Measurements from ENCODE around the gene SKAP1. TPM values are rescaled to one million over a fixed set of nuclear protein-coding genes. Genes with fewer than 3 reads are reported as not detected.

The SKAP1 gene
- total and polyA plus RNA-seq, 2 donors (not counting 1 experiment from before 2014, with no cell fraction given), result not detected

DNA sequence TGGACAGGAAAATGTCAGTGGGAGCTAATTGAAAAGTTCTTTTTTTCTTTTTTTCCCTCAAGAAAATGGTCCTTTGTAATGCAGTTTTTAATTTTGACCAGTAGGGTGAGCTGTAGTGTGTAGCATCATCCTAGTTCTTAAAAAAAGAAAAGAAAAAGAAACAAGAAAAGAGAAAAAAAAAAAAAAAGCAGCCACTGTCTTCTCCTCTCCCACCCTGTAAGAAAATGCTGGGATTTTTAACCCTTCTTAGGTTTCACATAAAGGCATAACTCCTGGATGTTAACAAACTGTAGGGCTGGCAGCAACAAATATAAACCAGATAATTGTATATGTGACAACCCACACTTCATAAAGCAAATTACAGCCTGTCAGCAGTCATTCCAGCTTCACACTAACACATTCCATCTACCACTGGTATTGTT lies 78.1 kb downstream of the SKAP1 start:
- no peaks in the 10 kb centered on the region for H3K9me3 ChIP-seq (ENCODE audit: control insufficient read depth, insufficient read depth, low read depth, low read length)
- no peak overlapping the region for H3K4me2 ChIP-seq (ENCODE audit: extremely low read depth, insufficient read depth, low read length)
- H3K4me3 ChIP-seq (replicated peaks in 1 of 4; ENCODE audit: control extremely low read depth in 1 of 4, insufficient read depth in 1 of 4, low read depth in 3 of 4, low read length in 4 of 4), result no peak overlapping the region
- TF ChIP-seq, protein P1, sequence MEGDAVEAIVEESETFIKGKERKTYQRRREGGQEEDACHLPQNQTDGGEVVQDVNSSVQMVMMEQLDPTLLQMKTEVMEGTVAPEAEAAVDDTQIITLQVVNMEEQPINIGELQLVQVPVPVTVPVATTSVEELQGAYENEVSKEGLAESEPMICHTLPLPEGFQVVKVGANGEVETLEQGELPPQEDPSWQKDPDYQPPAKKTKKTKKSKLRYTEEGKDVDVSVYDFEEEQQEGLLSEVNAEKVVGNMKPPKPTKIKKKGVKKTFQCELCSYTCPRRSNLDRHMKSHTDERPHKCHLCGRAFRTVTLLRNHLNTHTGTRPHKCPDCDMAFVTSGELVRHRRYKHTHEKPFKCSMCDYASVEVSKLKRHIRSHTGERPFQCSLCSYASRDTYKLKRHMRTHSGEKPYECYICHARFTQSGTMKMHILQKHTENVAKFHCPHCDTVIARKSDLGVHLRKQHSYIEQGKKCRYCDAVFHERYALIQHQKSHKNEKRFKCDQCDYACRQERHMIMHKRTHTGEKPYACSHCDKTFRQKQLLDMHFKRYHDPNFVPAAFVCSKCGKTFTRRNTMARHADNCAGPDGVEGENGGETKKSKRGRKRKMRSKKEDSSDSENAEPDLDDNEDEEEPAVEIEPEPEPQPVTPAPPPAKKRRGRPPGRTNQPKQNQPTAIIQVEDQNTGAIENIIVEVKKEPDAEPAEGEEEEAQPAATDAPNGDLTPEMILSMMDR (conservative IDR thresholded peaks at IDR 0.05 in 1 of 2, IDR thresholded peaks at IDR 0.05 in 1 of 2; ENCODE audit: low read depth in 1 of 2, low read length in 2 of 2), result peak; percentile 44 to 53
- TF ChIP-seq EZH2 (IDR thresholded peaks at IDR 0.05; ENCODE audit: low read length, missing control alignments), result no peak
- no peak overlapping the region for H3K9ac ChIP-seq (ENCODE audit: insufficient read depth, low read length)
- H3K4me1 ChIP-seq (ENCODE audit: control insufficient read depth, extremely low read depth, insufficient read depth, low read length), result no peaks in the 10 kb centered on the region
- no peak overlapping the region for H3K27ac ChIP-seq (ENCODE audit: insufficient read depth, low read length)
- no peaks in the 10 kb centered on the region for H3K36me3 ChIP-seq (ENCODE audit: control insufficient read depth, insufficient read depth, low read length)
- H3K79me2 ChIP-seq (ENCODE audit: control insufficient read depth, insufficient read depth, low read length), result no peaks in the 10 kb centered on the region
- H3K27me3 ChIP-seq (ENCODE audit: control insufficient read depth, insufficient read depth, low read length), result no peaks in the 10 kb centered on the region
- peak; percentile 43 to 77 for DNase-seq (ENCODE audit: low read depth in 2 of 2)
- no peaks in the 10 kb centered on the region for H4K20me1 ChIP-seq (ENCODE audit: control insufficient read depth, extremely low read depth, insufficient read depth, low read length)
- H2AFZ ChIP-seq (ENCODE audit: low read length), result no peak overlapping the region

DNA sequence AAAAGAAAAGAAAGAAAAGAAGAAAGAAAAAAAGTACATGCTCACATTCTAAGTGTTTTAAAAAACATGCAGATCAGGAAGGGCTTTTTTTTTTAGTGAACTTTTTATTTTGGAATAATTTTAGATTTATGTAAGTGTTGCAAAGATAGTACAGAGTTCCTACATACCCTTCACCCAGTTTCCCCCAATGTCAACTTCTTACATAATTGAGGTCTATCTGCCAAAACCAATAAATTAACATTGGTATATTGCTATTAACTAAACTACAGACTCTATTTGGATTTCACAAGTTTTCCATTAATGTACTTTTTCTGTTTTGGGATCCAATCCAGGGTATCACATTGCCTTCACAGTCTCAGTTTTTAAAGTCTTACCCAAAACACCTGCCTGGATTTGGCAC lies 81.7 kb downstream of the SKAP1 start:
- Histone ChIP-seq H3K27ac (ENCODE audit: insufficient read depth, low read length) (no peak overlapping the region), H3K4me1 (ENCODE audit: control insufficient read depth, extremely low read depth, insufficient read depth, low read length) (no peaks in the 10 kb centered on the region), H3K4me3 (replicated peaks in 1 of 4; ENCODE audit: control extremely low read depth in 1 of 4, insufficient read depth in 1 of 4, low read depth in 3 of 4, low read length in 4 of 4) (no peak overlapping the region), H3K27me3 (ENCODE audit: control insufficient read depth, insufficient read depth, low read length) (no peaks in the 10 kb centered on the region), H3K9me3 (ENCODE audit: control insufficient read depth, insufficient read depth, low read depth, low read length) (no peaks in the 10 kb centered on the region), H3K9ac (ENCODE audit: insufficient read depth, low read length) (no peak overlapping the region), H3K4me2 (ENCODE audit: extremely low read depth, insufficient read depth, low read length) (no peak overlapping the region), H4K20me1 (ENCODE audit: control insufficient read depth, extremely low read depth, insufficient read depth, low read length) (no peaks in the 10 kb centered on the region), H3K36me3 (ENCODE audit: control insufficient read depth, insufficient read depth, low read length) (no peaks in the 10 kb centered on the region), H2AFZ (ENCODE audit: low read length) (no peak overlapping the region), H3K79me2 (ENCODE audit: control insufficient read depth, insufficient read depth, low read length) (no peaks in the 10 kb centered on the region)
- DNase-seq (ENCODE audit: low read depth in 2 of 2), result no peak
- TF ChIP-seq EZH2 (IDR thresholded peaks at IDR 0.05; ENCODE audit: low read length, missing control alignments), result no peak
- TF ChIP-seq, protein P1 (conservative IDR thresholded peaks at IDR 0.05 in 1 of 2, IDR thresholded peaks at IDR 0.05 in 1 of 2; ENCODE audit: low read depth in 1 of 2, low read length in 2 of 2), result no peak

DNA sequence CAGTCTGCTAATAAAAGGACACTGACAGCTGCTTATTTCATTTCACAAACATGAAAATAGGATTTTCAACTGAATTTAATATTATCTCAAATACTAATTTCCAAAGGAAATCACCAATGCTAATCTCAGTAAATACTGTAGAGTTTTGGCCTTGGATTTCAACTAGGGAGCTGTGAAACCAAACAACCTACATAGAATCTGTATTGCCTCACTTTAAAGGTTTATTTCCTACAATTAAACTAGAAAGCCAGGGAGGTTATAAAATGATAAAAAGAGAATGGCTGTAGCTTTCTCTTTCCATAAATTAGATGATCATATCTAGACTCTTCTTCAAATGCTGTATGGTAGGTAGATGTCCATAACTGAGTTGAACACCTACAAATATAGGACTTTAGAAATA lies 82.8 kb downstream of the SKAP1 start:
- DNase-seq (ENCODE audit: low read depth in 2 of 2), result no peak
- H4K20me1 ChIP-seq (ENCODE audit: control insufficient read depth, extremely low read depth, insufficient read depth, low read length), result no peaks in the 10 kb centered on the region
- H3K9me3 ChIP-seq (ENCODE audit: control insufficient read depth, insufficient read depth, low read depth, low read length), result no peaks in the 10 kb centered on the region
- no peak overlapping the region for H3K9ac ChIP-seq (ENCODE audit: insufficient read depth, low read length)
- no peaks in the 10 kb centered on the region for H3K27me3 ChIP-seq (ENCODE audit: control insufficient read depth, insufficient read depth, low read length)
- no peak overlapping the region for H3K4me2 ChIP-seq (ENCODE audit: extremely low read depth, insufficient read depth, low read length)
- H3K79me2 ChIP-seq (ENCODE audit: control insufficient read depth, insufficient read depth, low read length), result no peaks in the 10 kb centered on the region
- H3K4me3 ChIP-seq (replicated peaks in 1 of 4; ENCODE audit: control extremely low read depth in 1 of 4, insufficient read depth in 1 of 4, low read depth in 3 of 4, low read length in 4 of 4), result no peak overlapping the region
- no peaks in the 10 kb centered on the region for H3K36me3 ChIP-seq (ENCODE audit: control insufficient read depth, insufficient read depth, low read length)
- no peaks in the 10 kb centered on the region for H3K4me1 ChIP-seq (ENCODE audit: control insufficient read depth, extremely low read depth, insufficient read depth, low read length)
- no peak overlapping the region for H2AFZ ChIP-seq (ENCODE audit: low read length)
- H3K27ac ChIP-seq (ENCODE audit: insufficient read depth, low read length), result no peak overlapping the region
- TF ChIP-seq, protein P1 (conservative IDR thresholded peaks at IDR 0.05 in 1 of 2, IDR thresholded peaks at IDR 0.05 in 1 of 2; ENCODE audit: low read depth in 1 of 2, low read length in 2 of 2), result no peak
- no peak for TF ChIP-seq EZH2 (IDR thresholded peaks at IDR 0.05; ENCODE audit: low read length, missing control alignments)
